ENCODE results near the gene UBXN4. TPM values are rescaled to one million over a fixed set of nuclear protein-coding genes. Genes with fewer than 3 reads are reported as not detected.

UBXN4 gene
- total RNA-seq, 1 experiment from 2014 or later = 123 TPM

DNA sequence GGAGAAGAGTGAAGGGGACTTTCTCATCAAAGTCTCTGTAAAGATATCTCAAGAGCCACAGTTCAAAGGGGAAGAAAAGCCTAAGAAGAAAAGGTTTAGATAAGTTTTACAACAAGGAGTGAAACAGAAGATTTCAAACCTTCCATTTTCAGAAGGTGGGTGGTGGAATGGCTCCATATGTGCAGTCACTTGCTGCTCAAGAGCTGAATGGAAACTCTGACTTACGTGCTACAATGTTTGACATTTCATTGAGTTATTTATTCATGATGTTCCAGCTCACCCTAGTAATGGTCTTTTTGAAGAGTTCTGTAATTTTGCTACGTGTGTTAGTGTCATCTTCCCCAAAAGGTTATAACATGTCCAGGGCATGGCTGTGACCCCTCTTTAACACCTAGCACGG, 73.6 kb downstream of the UBXN4 start:
- no peak overlapping the region for H3K27ac ChIP-seq (ENCODE audit: low read depth, low read length, poor library complexity, severe bottlenecking)
- H3K36me3 ChIP-seq (ENCODE audit: insufficient read depth, low read length, poor library complexity, severe bottlenecking) = no peaks in the 10 kb centered on the region
- BruUV-seq (replicated peaks) = no TSS peak
- intact Hi-C loops (cut with micrococcal nuclease; ENCODE audit: unreplicated experiment) = no loop called here
- TF ChIP-seq, protein P1, sequence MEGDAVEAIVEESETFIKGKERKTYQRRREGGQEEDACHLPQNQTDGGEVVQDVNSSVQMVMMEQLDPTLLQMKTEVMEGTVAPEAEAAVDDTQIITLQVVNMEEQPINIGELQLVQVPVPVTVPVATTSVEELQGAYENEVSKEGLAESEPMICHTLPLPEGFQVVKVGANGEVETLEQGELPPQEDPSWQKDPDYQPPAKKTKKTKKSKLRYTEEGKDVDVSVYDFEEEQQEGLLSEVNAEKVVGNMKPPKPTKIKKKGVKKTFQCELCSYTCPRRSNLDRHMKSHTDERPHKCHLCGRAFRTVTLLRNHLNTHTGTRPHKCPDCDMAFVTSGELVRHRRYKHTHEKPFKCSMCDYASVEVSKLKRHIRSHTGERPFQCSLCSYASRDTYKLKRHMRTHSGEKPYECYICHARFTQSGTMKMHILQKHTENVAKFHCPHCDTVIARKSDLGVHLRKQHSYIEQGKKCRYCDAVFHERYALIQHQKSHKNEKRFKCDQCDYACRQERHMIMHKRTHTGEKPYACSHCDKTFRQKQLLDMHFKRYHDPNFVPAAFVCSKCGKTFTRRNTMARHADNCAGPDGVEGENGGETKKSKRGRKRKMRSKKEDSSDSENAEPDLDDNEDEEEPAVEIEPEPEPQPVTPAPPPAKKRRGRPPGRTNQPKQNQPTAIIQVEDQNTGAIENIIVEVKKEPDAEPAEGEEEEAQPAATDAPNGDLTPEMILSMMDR (conservative IDR thresholded peaks at IDR 0.05; ENCODE audit: low read depth, low read length) = no peak
- no peak for TF ChIP-seq EZH2 (IDR thresholded peaks at IDR 0.05; ENCODE audit: borderline replicate concordance, low read depth, low read length, poor library complexity, severe bottlenecking)
- ChIA-PET POLR2A (ENCODE audit: low non-redundant PET) (no interaction called here), CTCF (no interaction called here)
- no peak overlapping the region for H3K4me3 ChIP-seq (ENCODE audit: low read depth, low read length, poor library complexity, severe bottlenecking)
- no peaks in the 10 kb centered on the region for H3K4me1 ChIP-seq (ENCODE audit: insufficient read depth, low read length, poor library complexity, severe bottlenecking)
- H3K9me3 ChIP-seq (ENCODE audit: low read depth, low read length, poor library complexity, severe bottlenecking) = no peaks in the 10 kb centered on the region
- H3K27me3 ChIP-seq (replicated peaks; ENCODE audit: insufficient read depth, low read depth, low read length, poor library complexity) = no peaks in the 10 kb centered on the region
- DNase-seq (ENCODE audit: low spot score) = no peak

DNA sequence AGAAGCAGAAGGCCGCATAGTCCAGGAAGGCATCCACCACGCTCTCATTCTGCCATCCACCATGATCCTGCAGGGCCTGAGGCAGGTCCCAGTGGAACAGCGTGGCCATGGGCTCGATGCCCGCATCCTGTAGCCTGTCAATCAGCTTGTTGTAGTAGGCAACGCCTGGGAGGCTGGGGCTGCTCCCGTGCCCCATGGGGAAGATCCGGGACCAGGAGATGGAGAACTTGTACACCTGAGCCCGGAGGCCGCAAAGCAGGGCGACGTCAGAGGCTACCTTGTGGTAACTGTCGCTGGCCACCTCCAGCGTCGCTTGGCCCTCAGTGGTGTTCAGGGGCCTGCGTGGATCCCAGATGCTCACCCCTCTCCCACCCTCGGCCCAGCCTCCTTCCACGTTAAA, 75.8 kb downstream of the UBXN4 start:
- H3K27me3 ChIP-seq (replicated peaks; ENCODE audit: insufficient read depth, low read depth, low read length, poor library complexity) = no peaks in the 10 kb centered on the region
- no peaks in the 10 kb centered on the region for H3K9me3 ChIP-seq (ENCODE audit: low read depth, low read length, poor library complexity, severe bottlenecking)
- TF ChIP-seq EZH2 (IDR thresholded peaks at IDR 0.05; ENCODE audit: borderline replicate concordance, low read depth, low read length, poor library complexity, severe bottlenecking) = no peak
- TF ChIP-seq, protein P1 (conservative IDR thresholded peaks at IDR 0.05; ENCODE audit: low read depth, low read length) = no peak
- intact Hi-C loops (cut with micrococcal nuclease; ENCODE audit: unreplicated experiment) = no loop called here
- no peaks in the 10 kb centered on the region for H3K36me3 ChIP-seq (ENCODE audit: insufficient read depth, low read length, poor library complexity, severe bottlenecking)
- no TSS peak for BruUV-seq (replicated peaks)
- H3K4me1 ChIP-seq (ENCODE audit: insufficient read depth, low read length, poor library complexity, severe bottlenecking) = no peaks in the 10 kb centered on the region
- POLR2A ChIA-PET (ENCODE audit: low non-redundant PET) = no interaction called here
- no peak overlapping the region for H3K4me3 ChIP-seq (ENCODE audit: low read depth, low read length, poor library complexity, severe bottlenecking)
- CTCF ChIA-PET = no interaction called here
- no peak for DNase-seq (ENCODE audit: low spot score)
- no peak overlapping the region for H3K27ac ChIP-seq (ENCODE audit: low read depth, low read length, poor library complexity, severe bottlenecking)

DNA sequence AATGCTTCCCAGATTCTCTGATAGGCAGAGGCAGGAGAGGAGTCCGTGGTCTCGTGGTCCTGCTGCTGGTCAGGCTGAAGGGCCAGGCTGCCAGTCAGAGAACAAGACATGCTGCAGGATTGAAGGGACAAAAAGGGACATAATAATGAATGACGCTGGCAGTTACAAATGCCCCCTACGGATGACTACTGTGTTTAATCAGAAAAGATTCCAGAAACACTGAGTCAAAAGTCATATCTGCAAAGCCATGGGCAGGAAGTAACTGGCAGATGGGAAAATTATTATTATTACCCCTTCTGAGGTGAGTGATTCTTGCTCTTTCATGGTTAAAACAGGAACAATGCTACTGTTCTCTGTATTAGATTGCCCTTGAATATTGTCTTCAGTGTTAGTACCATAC, 76.3 kb downstream of the UBXN4 start:
- no peaks in the 10 kb centered on the region for H3K36me3 ChIP-seq (ENCODE audit: insufficient read depth, low read length, poor library complexity, severe bottlenecking)
- BruUV-seq (replicated peaks) = no TSS peak
- H3K27ac ChIP-seq (ENCODE audit: low read depth, low read length, poor library complexity, severe bottlenecking) = no peak overlapping the region
- H3K9me3 ChIP-seq (ENCODE audit: low read depth, low read length, poor library complexity, severe bottlenecking) = no peaks in the 10 kb centered on the region
- POLR2A ChIA-PET (ENCODE audit: low non-redundant PET) = no interaction called here
- H3K27me3 ChIP-seq (replicated peaks; ENCODE audit: insufficient read depth, low read depth, low read length, poor library complexity) = no peaks in the 10 kb centered on the region
- DNase-seq (ENCODE audit: low spot score) = no peak
- CTCF ChIA-PET = no interaction called here
- intact Hi-C loops (cut with micrococcal nuclease; ENCODE audit: unreplicated experiment) = no loop called here
- TF ChIP-seq, protein P1 (conservative IDR thresholded peaks at IDR 0.05; ENCODE audit: low read depth, low read length) = no peak
- no peak for TF ChIP-seq EZH2 (IDR thresholded peaks at IDR 0.05; ENCODE audit: borderline replicate concordance, low read depth, low read length, poor library complexity, severe bottlenecking)
- no peaks in the 10 kb centered on the region for H3K4me1 ChIP-seq (ENCODE audit: insufficient read depth, low read length, poor library complexity, severe bottlenecking)
- no peak overlapping the region for H3K4me3 ChIP-seq (ENCODE audit: low read depth, low read length, poor library complexity, severe bottlenecking)
